ENCODE results near the gene ISYNA1.

Gene ISYNA1

DNA sequence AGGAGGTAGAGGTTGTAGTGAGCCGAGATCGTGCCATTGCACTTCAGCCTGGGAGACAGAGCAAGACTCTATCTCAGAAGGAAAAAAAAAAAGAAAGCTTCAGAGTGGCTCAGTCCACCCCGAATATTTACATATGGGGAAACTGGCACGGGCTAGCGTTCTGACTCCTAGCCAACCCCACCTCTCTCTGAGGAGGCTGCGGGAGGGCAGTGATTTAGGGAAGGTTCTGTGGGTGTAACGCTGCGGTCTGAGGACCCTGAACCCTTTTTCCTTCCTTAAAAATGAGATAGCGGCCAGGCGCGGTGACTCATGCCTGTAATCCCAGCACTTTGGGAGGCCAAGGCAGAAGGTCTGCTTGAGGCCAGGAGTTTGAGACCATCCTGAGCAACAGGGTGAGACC, 45.5 kb downstream of the ISYNA1 start:
- no peak for DNase-seq (ENCODE audit: low read depth in 3 of 3)

DNA sequence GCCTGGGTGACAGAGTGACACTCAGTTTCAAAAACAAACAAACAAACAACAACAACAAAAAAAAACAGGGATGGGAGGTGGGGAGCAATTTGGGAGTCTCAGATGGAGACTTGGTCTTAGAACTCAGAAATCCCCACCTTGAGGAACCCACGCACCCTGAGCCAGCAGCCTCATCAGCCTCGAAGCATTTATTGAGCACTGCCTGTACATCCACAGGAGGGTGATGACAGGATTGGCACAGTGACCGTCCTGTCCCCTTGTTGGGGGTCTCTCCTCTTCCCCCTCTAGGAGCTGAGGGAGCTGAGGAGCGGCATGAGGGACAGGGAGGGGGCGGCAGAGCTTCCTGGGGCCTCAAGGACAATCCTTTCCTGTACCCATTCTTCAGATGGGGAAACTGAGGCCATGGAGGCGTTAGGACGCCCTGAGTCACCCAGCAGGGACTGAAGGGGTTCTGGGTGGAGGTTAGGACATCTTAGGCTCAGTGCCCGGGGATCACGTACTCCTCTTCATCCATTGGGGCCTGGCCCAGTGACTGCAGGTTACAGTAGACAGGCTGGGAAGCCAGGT, 46.3 kb downstream of the ISYNA1 start:
- no peak for DNase-seq (ENCODE audit: low read depth in 3 of 3)

DNA sequence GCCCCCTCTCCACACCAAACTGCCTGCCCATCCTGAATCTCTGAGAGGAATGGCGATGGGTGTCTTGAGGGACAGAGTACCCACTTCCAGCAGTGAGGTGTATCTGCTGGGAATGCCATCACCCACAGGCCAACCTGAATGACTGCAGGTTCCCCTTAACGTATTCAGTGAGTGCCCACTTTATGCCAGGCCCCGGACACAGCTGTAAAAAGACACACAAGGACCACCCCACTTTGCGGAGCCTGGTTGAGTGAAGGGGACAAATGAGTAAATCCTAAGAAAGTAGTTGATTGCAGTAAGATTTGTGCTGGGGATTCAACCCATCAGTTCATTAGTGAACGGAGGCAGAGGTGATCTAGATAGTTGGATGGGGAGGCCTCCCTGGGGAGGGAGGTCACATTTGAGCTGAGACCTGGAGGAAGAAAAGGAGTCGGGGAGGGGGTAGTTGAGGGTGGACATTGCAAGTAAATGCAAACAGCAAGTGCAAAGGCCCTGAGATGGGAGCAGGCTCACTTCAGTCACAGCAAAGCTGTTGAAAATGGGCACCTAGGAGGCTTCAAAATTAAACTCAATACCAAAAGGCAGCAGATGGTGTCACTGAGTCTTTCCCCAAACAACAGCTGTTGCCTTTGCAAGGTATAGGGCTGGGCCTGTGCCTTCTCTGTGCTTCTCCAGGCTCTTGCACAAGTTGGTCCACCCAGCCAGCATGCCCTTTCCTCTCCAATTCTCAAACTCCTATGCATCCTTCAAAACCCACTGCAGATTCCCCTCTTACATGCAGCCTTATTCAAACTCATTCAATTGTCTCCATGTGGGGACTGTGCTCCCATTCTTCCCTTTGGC, 47.6 kb downstream of the ISYNA1 start:
- no peak for DNase-seq (ENCODE audit: low read depth in 3 of 3)

DNA sequence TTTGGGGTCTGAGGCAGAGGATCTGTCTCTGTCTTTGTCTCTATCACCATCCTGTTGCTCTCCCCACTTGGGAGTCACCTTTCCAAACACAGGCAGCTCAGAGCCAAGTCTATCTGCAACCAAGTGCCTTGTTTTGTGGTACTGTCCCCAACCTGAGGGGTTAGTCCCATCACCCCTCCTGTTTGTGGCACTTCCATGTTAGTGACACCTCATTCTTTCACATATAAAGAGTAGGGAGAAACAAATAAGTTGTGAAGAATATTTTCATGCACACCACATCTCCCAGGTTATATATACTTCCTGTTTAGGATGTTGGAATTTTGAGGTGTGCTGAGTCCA, 48.2 kb downstream of the ISYNA1 start:
- no peak for DNase-seq (ENCODE audit: low read depth in 3 of 3)

DNA sequence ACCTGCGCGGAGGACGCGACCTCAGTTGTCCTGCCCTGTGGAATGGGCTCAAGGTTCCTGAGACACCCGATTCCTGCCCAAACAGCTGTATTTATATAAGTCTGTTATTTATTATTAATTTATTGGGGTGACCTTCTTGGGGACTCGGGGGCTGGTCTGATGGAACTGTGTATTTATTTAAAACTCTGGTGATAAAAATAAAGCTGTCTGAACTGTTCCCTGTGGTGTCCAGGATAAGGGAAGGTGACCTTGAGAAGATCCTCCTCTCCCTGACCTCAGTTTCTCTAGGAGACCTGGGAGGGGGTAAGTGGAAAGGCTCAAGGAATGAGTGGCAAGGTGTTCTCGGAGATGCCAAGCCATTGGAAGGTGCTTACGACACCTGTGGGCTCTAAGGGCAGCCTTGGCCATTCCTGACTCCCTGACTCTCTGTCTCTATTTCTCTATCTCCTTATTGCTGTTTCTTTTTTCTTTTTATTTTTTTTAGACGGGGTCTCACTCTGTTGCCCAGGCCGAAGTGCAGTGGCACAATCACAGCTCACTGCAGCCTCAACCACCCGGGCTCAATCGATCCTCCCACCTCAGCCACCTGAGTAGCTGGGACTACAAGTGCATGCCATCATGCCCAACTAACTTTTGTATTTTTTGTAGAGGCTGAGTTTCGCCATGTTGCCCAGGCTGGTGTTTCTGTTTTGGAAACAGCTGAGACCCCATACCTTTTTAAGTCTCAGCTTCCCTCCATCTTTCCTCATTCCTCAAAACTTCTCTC, 48.8 kb downstream of the ISYNA1 start:
- no peak for DNase-seq (ENCODE audit: low read depth in 3 of 3)

DNA sequence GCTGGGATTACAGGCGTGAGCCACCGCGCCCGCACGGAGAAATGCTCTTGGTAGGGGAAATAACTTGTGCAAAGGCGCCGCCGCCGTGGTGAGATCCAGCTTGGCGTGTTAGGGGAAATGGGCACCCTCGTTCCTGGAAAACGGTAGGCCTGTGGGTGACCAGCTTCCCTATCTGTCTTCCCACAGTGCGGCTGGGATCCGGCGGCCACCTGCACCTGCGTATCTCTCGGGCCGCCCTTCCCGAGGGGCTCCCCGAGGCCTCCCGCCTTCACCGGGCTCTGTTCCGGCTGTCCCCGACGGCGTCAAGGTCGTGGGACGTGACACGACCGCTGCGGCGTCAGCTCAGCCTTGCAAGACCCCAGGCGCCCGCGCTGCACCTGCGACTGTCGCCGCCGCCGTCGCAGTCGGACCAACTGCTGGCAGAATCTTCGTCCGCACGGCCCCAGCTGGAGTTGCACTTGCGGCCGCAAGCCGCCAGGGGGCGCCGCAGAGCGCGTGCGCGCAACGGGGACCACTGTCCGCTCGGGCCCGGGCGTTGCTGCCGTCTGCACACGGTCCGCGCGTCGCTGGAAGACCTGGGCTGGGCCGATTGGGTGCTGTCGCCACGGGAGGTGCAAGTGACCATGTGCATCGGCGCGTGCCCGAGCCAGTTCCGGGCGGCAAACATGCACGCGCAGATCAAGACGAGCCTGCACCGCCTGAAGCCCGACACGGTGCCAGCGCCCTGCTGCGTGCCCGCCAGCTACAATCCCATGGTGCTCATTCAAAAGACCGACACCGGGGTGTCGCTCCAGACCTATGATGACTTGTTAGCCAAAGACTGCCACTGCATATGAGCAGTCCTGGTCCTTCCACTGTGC, 49.6 kb downstream of the ISYNA1 start:
- DNase-seq (ENCODE audit: low read depth in 3 of 3) = peak; percentile 54 to 69 (median 55)

DNA sequence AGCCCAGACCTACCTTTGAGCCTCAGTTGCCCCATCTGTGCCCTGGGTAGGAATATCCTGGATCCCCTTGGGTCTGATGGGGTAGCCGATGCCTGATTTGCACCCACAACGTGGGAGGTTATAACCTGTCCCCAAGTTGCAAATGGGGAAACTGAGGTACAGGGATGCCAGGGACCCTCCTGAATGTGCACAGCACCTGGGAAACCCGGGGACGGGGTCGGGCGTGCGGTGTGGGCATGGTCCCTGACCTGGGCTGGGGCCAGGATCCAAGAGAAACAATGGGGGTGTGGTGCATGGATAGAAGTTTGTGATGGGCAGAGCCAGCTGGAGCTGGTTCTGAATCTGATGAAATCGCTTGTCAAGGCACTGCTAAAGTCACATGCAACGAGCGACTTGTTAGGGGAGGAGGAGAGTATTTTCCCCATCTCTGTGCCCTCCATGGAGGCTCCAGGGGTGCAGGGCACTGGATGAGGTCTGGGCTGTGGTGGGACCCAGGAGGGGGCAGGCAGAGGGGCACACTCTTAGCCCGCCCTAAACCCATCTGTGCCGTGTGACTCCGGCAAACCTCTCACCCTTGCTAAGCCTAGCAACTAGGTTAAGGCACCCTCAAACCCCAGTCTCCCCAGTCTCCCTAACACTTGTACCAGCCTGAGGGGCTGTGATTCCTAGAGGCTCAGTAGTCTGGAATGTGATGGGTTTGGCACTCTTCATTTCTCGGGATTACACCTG, 51.2 kb downstream of the ISYNA1 start:
- DNase-seq (ENCODE audit: low read depth in 3 of 3) = no peak

DNA sequence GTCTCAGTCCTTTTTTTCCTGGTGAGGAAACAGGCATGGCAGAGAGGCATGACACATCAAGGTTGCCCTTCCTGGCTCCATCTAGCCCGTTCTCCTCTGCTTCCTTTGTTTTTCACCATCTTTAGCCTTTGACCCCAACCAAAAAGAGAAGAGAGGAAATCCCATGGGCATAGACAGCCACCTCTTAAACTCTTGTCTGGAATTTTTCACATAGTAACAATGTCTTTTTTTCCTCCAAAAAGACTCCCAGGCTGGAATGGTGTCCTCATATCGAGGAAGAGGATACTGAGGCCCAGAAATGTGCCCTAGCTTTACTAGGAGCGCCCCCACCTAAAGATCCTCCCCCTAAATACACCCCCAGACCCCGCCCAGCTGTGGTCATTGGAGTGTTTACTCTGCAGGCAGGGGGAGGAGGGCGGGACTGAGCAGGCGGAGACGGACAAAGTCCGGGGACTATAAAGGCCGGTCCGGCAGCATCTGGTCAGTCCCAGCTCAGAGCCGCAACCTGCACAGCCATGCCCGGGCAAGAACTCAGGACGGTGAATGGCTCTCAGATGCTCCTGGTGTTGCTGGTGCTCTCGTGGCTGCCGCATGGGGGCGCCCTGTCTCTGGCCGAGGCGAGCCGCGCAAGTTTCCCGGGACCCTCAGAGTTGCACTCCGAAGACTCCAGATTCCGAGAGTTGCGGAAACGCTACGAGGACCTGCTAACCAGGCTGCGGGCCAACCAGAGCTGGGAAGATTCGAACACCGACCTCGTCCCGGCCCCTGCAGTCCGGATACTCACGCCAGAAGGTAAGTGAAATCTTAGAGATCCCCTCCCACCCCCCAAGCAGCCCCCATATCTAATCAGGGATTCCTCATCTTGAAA, 52.0 kb downstream of the ISYNA1 start, which contains the start of gene GDF15:
GDF15 (plus strand) TSS at position 484 of the 868 bp plus-strand sequence; CDS start at position 516, 32 bp downstream.
- no peak for DNase-seq (ENCODE audit: low read depth in 3 of 3)

DNA sequence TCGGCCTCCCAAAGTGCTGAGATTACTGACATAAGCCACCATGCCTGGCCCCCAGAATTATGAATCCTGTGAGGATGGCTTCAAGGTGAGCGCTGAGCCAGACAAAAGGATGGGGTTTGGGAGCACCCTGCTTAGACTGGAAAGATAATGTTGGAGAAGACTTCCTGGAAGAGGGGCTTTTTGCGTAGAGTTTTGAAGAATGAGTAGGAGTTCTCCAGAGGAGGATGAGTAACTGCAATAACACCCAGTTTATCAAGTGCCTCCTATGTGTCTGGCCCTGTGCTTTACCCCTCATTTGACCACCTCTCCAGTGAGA, 52.6 kb downstream of the ISYNA1 start:
- DNase-seq (ENCODE audit: low read depth in 3 of 3) = no peak

DNA sequence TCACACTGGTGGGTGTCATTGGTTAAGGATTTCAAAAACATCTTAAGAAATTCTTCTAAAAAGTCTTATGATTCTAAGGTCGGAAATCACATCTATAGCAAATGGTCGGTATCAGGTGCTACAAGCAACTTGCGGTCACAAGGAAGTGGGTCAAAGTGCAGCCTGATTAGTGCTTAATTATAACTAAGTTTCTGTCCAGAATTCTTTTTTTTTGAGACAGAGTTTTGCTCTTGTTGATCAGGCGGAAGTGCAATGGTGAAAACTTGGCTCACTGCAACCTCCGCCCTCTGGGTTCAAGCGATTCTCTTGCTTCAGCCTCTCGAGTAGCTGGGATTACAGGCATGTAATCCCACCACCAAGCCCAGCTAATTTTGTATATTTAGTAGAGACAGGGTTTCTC, 53.2 kb downstream of the ISYNA1 start:
- DNase-seq (ENCODE audit: low read depth in 3 of 3) = no peak
